OCI-LY1 (cell line): Measurements from ENCODE around the gene B3GALNT2.

Experiments
- H2AFZ ChIP-seq: fragments of 200-600 bp; sonication (generic), shearing (Covaris generic); 2 replicates; pipeline ENCODE4 v1.6.0; 2014; ENCODE audit warnings: antibody characterized with exemption, mild to moderate bottlenecking, low read length
- H3F3A ChIP-seq: fragments of 200-600 bp; sonication (generic), shearing (Covaris generic); 2 replicates; pipeline ENCODE4 v1.6.0; 2014; ENCODE audit warnings: mild to moderate bottlenecking, antibody characterized with exemption, low read length, moderate library complexity; ENCODE audit not compliant: insufficient read depth
- H3K27ac ChIP-seq: fragments of 200-600 bp; sonication (generic); 2 replicates; pipeline ENCODE4 v1.5.1; 2014; ENCODE audit warnings: low read length, mixed run types, mild to moderate bottlenecking, low read depth; ENCODE audit not compliant: poor library complexity, severe bottlenecking
- H3K27me3 ChIP-seq: fragments of 200-600 bp; sonication (generic); 2 replicates; pipeline ENCODE4 v1.6.0; 2014; ENCODE audit warnings: antibody characterized with exemption, mild to moderate bottlenecking, low read length, moderate library complexity; ENCODE audit not compliant: insufficient read depth
- H3K36me3 ChIP-seq: fragments of 200-600 bp; sonication (generic); 2 replicates; pipeline ENCODE4 v1.6.1; 2014; ENCODE audit warnings: mild to moderate bottlenecking, antibody characterized with exemption, low read length, moderate library complexity, mixed read lengths; ENCODE audit not compliant: insufficient read depth
- H3K4me1 ChIP-seq: fragments of 200-600 bp; sonication (generic); 2 replicates; pipeline ENCODE4 v1.5.1; 2014; ENCODE audit warnings: mild to moderate bottlenecking, low read length, moderate library complexity; ENCODE audit not compliant: insufficient read depth, severe bottlenecking
- H3K4me2 ChIP-seq: fragments of 200-600 bp; sonication (generic), shearing (Covaris generic); 2 replicates; pipeline ENCODE4 v1.6.1; 2014; ENCODE audit warnings: low read length
- H3K4me3 ChIP-seq: fragments of 200-600 bp; sonication (generic); 2 replicates; pipeline ENCODE4 v1.5.1; 2014; ENCODE audit warnings: low read length, low read depth, mild to moderate bottlenecking, mixed read lengths; ENCODE audit not compliant: poor library complexity, severe bottlenecking
- H3K79me2 ChIP-seq: fragments of 200-600 bp; shearing (Covaris generic); 2 replicates; pipeline ENCODE4 v1.6.1; 2016; ENCODE audit warnings: mixed run types, low read length, mixed read lengths; ENCODE audit not compliant: insufficient read depth
- H3K9ac ChIP-seq: fragments of 200-600 bp; sonication (generic), shearing (Covaris generic); 2 replicates; pipeline ENCODE4 v1.6.1; 2014; ENCODE audit warnings: mild to moderate bottlenecking, low read length, mixed read lengths
- H3K9me2 ChIP-seq: fragments of 200-600 bp; sonication (generic), shearing (Covaris generic); 2 replicates; pipeline ENCODE4 v1.6.1; 2014; ENCODE audit warnings: low read depth, mild to moderate bottlenecking, low read length, mixed read lengths
- H3K9me3 ChIP-seq: fragments of 200-600 bp; shearing (Covaris generic); 2 replicates; pipeline ENCODE4 v1.6.1; 2014; ENCODE audit warnings: low read length, mixed read lengths
- H4K20me1 ChIP-seq: fragments of 200-600 bp; sonication (generic), shearing (Covaris generic); 2 replicates; pipeline ENCODE4 v1.6.0; 2016; ENCODE audit warnings: mild to moderate bottlenecking, low read length; ENCODE audit not compliant: insufficient read depth
- EZH2 ChIP-seq: fragments of 200-600 bp; sonication (generic), shearing (Covaris generic); IDR thresholded peaks from 2 replicates; pipeline ENCODE4 v1.8.0; 2017; ENCODE audit warnings: borderline replicate concordance, mixed run types, mild to moderate bottlenecking, antibody characterized with exemption, low read length, moderate library complexity, mixed read lengths
- TF ChIP-seq, protein P1 (sequence below): fragments of 200-600 bp; sonication (generic), shearing (Covaris generic); IDR thresholded peaks from 2 replicates; pipeline ENCODE4 v1.5.1; 2017; ENCODE audit warnings: mild to moderate bottlenecking, antibody characterized with exemption, low read length, moderate library complexity, mixed read lengths

The B3GALNT2 gene

GRCh38 chr1:235425357-235425756 lies 78.9 kb downstream of the B3GALNT2 start:
- H4K20me1 ChIP-seq: no peaks in the 10 kb centered on the region
- H2AFZ ChIP-seq: no peak overlapping the region
- H3K27me3 ChIP-seq: no peaks in the 10 kb centered on the region
- no peaks in the 10 kb centered on the region for H3F3A ChIP-seq
- H3K36me3 ChIP-seq: peaks cover 20% of the 10 kb centered on the region; the same call in 1 of the 2 replicates
- H3K4me3 ChIP-seq: peak overlapping the region; percentile 75
- H3K79me2 ChIP-seq: no peaks in the 10 kb centered on the region
- H3K9me2 ChIP-seq: no peaks in the 10 kb centered on the region
- no peak for TF ChIP-seq EZH2
- TF ChIP-seq, protein P1, sequence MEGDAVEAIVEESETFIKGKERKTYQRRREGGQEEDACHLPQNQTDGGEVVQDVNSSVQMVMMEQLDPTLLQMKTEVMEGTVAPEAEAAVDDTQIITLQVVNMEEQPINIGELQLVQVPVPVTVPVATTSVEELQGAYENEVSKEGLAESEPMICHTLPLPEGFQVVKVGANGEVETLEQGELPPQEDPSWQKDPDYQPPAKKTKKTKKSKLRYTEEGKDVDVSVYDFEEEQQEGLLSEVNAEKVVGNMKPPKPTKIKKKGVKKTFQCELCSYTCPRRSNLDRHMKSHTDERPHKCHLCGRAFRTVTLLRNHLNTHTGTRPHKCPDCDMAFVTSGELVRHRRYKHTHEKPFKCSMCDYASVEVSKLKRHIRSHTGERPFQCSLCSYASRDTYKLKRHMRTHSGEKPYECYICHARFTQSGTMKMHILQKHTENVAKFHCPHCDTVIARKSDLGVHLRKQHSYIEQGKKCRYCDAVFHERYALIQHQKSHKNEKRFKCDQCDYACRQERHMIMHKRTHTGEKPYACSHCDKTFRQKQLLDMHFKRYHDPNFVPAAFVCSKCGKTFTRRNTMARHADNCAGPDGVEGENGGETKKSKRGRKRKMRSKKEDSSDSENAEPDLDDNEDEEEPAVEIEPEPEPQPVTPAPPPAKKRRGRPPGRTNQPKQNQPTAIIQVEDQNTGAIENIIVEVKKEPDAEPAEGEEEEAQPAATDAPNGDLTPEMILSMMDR: no peak
- peaks cover 58% of the 10 kb centered on the region for H3K4me1 ChIP-seq
- no peaks in the 10 kb centered on the region for H3K9me3 ChIP-seq
- H3K4me2 ChIP-seq: peak overlapping the region; percentile 91
- peak overlapping the region; percentile 35; the same call in 1 of the 2 replicates for H3K9ac ChIP-seq
- H3K27ac ChIP-seq: peak overlapping the region; percentile 89

DNA sequence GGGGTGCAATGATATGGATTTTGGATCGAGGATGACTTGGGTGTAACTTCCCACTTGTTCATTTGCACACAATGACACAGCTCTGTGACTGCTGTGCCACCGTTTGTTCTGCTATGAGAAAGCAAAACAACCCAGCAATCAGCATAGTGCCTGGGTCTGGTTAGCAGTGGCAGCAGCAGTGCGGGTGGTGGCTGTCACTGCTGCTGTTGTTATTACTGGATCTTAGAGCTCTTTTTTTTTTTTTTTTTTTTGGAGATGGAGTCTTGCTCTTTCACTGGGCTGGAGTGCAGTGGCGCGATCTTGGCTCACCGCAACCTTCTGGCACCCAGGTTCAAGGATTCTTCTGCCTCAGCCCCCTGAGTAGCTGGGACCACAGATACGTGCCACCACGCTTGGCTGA lies 80.2 kb downstream of the B3GALNT2 start:
- Histone ChIP-seq H3K4me2 (peak overlapping the region; percentile 91), H3K9me2 (no peaks in the 10 kb centered on the region), H3K79me2 (no peaks in the 10 kb centered on the region), H3K36me3 (peaks cover 12% of the 10 kb centered on the region; the same call in 1 of the 2 replicates), H3K9me3 (no peaks in the 10 kb centered on the region), H4K20me1 (no peaks in the 10 kb centered on the region), H3K4me3 (peak overlapping the region; percentile 75), H3K9ac (peak overlapping the region; percentile 79), H3K4me1 (peaks cover 58% of the 10 kb centered on the region), H3K27me3 (no peaks in the 10 kb centered on the region), H2AFZ (no peak overlapping the region), H3F3A (no peaks in the 10 kb centered on the region), H3K27ac (peak overlapping the region; percentile 89)
- TF ChIP-seq, protein P1: no peak
- no peak for TF ChIP-seq EZH2

DNA sequence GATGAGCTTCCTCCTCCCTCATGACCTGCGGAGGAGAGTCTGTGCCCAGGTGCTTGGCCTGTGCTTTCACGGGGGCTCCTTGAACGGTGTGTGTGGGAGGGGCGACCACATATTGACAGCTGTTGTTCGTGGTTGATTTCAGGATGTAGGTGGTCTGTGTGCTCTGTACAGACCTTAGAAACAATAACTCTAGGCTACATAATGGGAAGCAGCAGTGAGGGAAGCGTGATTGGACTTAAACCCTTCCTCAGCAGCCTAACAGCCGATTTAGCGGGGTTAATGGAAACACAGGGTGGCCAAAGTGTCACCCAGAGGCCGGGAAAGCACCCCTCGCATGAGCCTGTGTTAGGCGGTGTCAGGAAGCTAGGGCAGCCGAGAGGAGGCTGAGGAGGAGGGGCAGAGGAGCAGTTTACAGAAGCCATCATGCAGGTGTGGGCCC lies 81.0 kb downstream of the B3GALNT2 start:
- H3K36me3 ChIP-seq: peaks cover 15% of the 10 kb centered on the region; the same call in 1 of the 2 replicates
- no peaks in the 10 kb centered on the region for H3K27me3 ChIP-seq
- TF ChIP-seq, protein P1: no peak
- no peak for TF ChIP-seq EZH2
- H3F3A ChIP-seq: no peaks in the 10 kb centered on the region
- H3K27ac ChIP-seq: peak overlapping the region; percentile 89
- H4K20me1 ChIP-seq: no peaks in the 10 kb centered on the region
- peak overlapping the region; percentile 91 for H3K4me2 ChIP-seq
- peaks cover 58% of the 10 kb centered on the region for H3K4me1 ChIP-seq
- peak overlapping the region; percentile 79 for H3K9ac ChIP-seq
- H3K4me3 ChIP-seq: peak overlapping the region; percentile 75
- no peaks in the 10 kb centered on the region for H3K9me2 ChIP-seq
- no peaks in the 10 kb centered on the region for H3K79me2 ChIP-seq
- H3K9me3 ChIP-seq: no peaks in the 10 kb centered on the region
- no peak overlapping the region for H2AFZ ChIP-seq
